ENCODE results near the gene SENP1. TPM values are rescaled to one million over a fixed set of nuclear protein-coding genes. Genes with fewer than 3 reads are reported as not detected.
A peak's percentile ranks its signal among the peaks of the same experiment; 100 is the strongest.

The SENP1 gene
- total and polyA plus RNA-seq, 8 donors, result 13.3 to 28.0 (median 24.6) TPM

- Histone ChIP-seq H3K4me1 (no peaks in the 10 kb centered on the region), H3K9me3 (no peaks in the 10 kb centered on the region), H3K27ac (no peak overlapping the region), H3K27me3 (no peaks in the 10 kb centered on the region), H3K4me3 (no peak overlapping the region), H3K36me3 (peaks cover 0 to 96% of the 10 kb centered on the region in 2 donors)
- intact Hi-C loops (cut with DNase I), result no loop called here
- ATAC-seq (no peak), DNase-seq (no peak)
- TF ChIP-seq, protein P1, sequence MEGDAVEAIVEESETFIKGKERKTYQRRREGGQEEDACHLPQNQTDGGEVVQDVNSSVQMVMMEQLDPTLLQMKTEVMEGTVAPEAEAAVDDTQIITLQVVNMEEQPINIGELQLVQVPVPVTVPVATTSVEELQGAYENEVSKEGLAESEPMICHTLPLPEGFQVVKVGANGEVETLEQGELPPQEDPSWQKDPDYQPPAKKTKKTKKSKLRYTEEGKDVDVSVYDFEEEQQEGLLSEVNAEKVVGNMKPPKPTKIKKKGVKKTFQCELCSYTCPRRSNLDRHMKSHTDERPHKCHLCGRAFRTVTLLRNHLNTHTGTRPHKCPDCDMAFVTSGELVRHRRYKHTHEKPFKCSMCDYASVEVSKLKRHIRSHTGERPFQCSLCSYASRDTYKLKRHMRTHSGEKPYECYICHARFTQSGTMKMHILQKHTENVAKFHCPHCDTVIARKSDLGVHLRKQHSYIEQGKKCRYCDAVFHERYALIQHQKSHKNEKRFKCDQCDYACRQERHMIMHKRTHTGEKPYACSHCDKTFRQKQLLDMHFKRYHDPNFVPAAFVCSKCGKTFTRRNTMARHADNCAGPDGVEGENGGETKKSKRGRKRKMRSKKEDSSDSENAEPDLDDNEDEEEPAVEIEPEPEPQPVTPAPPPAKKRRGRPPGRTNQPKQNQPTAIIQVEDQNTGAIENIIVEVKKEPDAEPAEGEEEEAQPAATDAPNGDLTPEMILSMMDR (IDR thresholded peaks at IDR 0.05), result no peak
These were observed 20.9 kb downstream of the SENP1 start for GRCh38 chr12:48084841-48085460.

GRCh38 chr12:48084066-48084465 lies 21.8 kb downstream of the SENP1 start:
- no peaks in the 10 kb centered on the region for H3K9me3 ChIP-seq
- TF ChIP-seq, protein P1 (IDR thresholded peaks at IDR 0.05), result no peak
- H3K36me3 ChIP-seq, result peaks cover 0 to 92% of the 10 kb centered on the region in 2 donors
- H3K4me3 ChIP-seq, result no peak overlapping the region
- ATAC-seq, result no peak
- peak in 1 of 4 donors; percentile 31 for DNase-seq
- H3K27ac ChIP-seq, result no peak overlapping the region
- H3K4me1 ChIP-seq, result peaks cover 3% of the 10 kb centered on the region in 2 donors
- intact Hi-C loops (cut with DNase I), result no loop called here
- no peaks in the 10 kb centered on the region for H3K27me3 ChIP-seq

DNA sequence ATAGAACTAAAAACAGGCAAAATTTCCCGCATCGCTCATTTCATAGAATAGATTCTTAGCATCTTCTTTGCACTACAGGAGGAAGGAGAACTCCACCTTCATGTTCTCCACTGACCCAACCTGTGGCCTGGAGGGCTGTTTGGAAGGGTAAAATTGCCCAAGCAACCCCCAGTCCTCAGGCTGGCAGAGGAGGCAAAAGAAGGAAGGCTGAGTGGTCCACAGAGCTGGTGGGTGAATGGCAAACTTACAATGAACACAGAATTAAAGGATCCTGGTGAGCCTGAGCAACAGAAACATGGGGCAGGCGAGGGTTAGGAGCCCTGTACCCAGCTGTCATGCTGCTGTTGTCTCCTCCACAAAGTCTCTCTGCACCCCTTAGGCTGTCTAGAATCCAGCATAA lies 25.1 kb downstream of the SENP1 start:
- H3K27ac ChIP-seq, result no peak overlapping the region
- H3K27me3 ChIP-seq, result no peaks in the 10 kb centered on the region
- no peak overlapping the region for H3K4me3 ChIP-seq
- TF ChIP-seq, protein P1 (IDR thresholded peaks at IDR 0.05), result no peak
- DNase-seq, result no peak
- ATAC-seq, result no peak
- intact Hi-C loops (cut with DNase I), result no loop called here
- H3K9me3 ChIP-seq, result no peaks in the 10 kb centered on the region
- peaks cover 0 to 65% of the 10 kb centered on the region in 2 donors for H3K36me3 ChIP-seq
- H3K4me1 ChIP-seq, result peaks cover 6 to 9% of the 10 kb centered on the region in 2 donors

DNA sequence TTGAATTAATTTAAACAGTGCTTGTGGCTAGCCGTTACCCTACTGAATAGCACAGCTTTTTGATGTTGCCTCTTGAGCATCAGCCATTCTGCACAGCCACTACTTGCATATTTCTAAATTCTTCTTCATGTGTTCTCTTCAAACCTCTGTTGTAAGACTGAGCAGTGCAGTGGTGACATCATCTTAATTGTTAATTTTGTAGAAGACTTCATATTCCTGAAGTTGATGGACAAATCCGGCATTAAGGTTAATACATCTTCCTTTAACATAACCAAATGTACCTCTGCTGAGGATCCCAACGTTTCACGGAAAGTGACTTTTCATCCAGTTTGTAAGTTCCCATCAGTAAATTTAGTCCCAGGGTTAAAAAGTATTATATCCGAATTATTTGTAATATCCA lies 25.6 kb downstream of the SENP1 start:
- H3K4me3 ChIP-seq, result no peak overlapping the region
- TF ChIP-seq, protein P1 (IDR thresholded peaks at IDR 0.05), result no peak
- DNase-seq, result no peak
- peaks cover 0 to 60% of the 10 kb centered on the region in 2 donors for H3K36me3 ChIP-seq
- H3K27ac ChIP-seq, result no peak overlapping the region
- no peaks in the 10 kb centered on the region for H3K9me3 ChIP-seq
- no peak for ATAC-seq
- peaks cover 6 to 9% of the 10 kb centered on the region in 2 donors for H3K4me1 ChIP-seq
- intact Hi-C loops (cut with DNase I), result no loop called here
- H3K27me3 ChIP-seq, result no peaks in the 10 kb centered on the region

- no peaks in the 10 kb centered on the region for H3K9me3 ChIP-seq
- DNase-seq (peak in 1 of 4 donors; percentile 17), ATAC-seq (peak; percentile 85)
- intact Hi-C loops (cut with DNase I), result no loop called here
- H3K27me3 ChIP-seq, result no peaks in the 10 kb centered on the region
- H3K4me3 ChIP-seq, result no peak overlapping the region
- TF ChIP-seq, protein P1 (IDR thresholded peaks at IDR 0.05), result no peak
- H3K36me3 ChIP-seq, result peaks cover 0 to 59% of the 10 kb centered on the region in 2 donors
- H3K27ac ChIP-seq, result no peak overlapping the region
- H3K4me1 ChIP-seq, result peaks cover 6 to 9% of the 10 kb centered on the region in 2 donors
These were observed 27.0 kb downstream of the SENP1 start for GRCh38 chr12:48078901-48079300.
